OCI-LY3 (cell line): ENCODE measurements around the gene SLCO2A1.

Experiments
- EZH2phosphoT487 ChIP-seq: fragments of 200-600 bp; shearing (Covaris generic); IDR thresholded peaks from 2 replicates; pipeline ENCODE4 v1.6.1; 2018; ENCODE audit warnings: antibody characterized with exemption, mixed run types, low read depth
- TF ChIP-seq, protein P1 (sequence below): fragments of 200-600, 300-600 bp; sonication (generic); IDR thresholded peaks from 2 replicates; pipeline ENCODE4 v1.5.1; 2014; ENCODE audit warnings: antibody characterized with exemption, low read length, low read depth

DNA sequence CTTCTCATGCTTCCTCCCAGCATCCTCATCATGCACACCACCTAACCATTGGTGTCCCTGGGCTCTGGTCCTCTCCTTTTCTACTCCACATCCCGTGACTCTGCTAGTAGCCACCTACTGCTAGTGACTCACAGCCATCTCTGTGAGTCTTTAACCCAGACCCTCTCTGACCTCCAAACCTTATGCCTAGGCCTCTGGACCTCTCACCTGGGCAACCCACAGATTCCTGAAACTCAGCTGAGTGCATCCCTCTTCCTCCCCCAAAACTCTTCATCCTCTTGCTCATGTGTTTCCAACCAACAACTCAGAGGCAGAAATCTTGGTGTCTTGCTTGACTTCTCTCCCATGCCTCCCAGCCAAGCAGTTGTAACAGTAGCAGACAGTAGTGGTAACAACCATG is 20.0 kb upstream of the SLCO2A1 start:
- TF ChIP-seq, protein P1, sequence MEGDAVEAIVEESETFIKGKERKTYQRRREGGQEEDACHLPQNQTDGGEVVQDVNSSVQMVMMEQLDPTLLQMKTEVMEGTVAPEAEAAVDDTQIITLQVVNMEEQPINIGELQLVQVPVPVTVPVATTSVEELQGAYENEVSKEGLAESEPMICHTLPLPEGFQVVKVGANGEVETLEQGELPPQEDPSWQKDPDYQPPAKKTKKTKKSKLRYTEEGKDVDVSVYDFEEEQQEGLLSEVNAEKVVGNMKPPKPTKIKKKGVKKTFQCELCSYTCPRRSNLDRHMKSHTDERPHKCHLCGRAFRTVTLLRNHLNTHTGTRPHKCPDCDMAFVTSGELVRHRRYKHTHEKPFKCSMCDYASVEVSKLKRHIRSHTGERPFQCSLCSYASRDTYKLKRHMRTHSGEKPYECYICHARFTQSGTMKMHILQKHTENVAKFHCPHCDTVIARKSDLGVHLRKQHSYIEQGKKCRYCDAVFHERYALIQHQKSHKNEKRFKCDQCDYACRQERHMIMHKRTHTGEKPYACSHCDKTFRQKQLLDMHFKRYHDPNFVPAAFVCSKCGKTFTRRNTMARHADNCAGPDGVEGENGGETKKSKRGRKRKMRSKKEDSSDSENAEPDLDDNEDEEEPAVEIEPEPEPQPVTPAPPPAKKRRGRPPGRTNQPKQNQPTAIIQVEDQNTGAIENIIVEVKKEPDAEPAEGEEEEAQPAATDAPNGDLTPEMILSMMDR: no peak
- no peak for TF ChIP-seq EZH2phosphoT487
